ENCODE measurements around the gene CEP135.

DNA sequence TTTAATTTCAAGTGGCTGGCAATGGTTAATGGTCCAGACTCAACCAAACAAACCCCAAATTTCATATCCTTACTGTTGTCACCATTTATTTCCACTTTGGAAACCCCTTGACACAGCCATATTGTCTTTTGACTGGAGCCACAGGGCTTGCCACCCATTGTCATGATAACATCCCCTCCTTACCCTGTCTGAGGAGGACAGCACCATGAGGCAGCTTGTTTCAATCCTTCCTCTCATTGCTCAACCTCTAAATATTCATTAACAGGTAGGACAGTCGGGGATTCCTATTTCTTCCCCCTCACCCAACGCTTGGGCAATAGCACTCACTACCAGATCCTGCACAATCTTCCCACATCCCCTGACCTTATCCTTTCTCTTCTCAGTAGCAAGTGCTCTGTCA is 92.1 kb downstream of the CEP135 start:
- TF ChIP-seq, protein P1, sequence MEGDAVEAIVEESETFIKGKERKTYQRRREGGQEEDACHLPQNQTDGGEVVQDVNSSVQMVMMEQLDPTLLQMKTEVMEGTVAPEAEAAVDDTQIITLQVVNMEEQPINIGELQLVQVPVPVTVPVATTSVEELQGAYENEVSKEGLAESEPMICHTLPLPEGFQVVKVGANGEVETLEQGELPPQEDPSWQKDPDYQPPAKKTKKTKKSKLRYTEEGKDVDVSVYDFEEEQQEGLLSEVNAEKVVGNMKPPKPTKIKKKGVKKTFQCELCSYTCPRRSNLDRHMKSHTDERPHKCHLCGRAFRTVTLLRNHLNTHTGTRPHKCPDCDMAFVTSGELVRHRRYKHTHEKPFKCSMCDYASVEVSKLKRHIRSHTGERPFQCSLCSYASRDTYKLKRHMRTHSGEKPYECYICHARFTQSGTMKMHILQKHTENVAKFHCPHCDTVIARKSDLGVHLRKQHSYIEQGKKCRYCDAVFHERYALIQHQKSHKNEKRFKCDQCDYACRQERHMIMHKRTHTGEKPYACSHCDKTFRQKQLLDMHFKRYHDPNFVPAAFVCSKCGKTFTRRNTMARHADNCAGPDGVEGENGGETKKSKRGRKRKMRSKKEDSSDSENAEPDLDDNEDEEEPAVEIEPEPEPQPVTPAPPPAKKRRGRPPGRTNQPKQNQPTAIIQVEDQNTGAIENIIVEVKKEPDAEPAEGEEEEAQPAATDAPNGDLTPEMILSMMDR (conservative IDR thresholded peaks at IDR 0.05; ENCODE audit: low read length): no peak
- TF ChIP-seq EZH2phosphoT487 (IDR thresholded peaks at IDR 0.05; ENCODE audit: borderline replicate concordance, low read depth, low read length): no peak

All from OCI-LY7 (cell line).